IPS DF 4.7 (cell line): Measurements from ENCODE around the gene CARNS1.
"Not testable (repeated sequence)": the region's sequence is repeated elsewhere in the genome, so short reads cannot be mapped to it uniquely, and the experiment has no call there.

Experiments
- DNase-seq: peaks from one replicate; pipeline ENCODE4 v3.0.0-alpha.2; 2013; ENCODE audit warnings: low spot score; ENCODE audit errors: extremely low read depth

CARNS1 gene

GRCh38 chr11:67465189-67465510 is 49.7 kb downstream of the CARNS1 start:
- DNase-seq: no peak

- DNase-seq: not testable (repeated sequence)
Measured at GRCh38 chr11:67465530-67465929, 50.1 kb downstream of the CARNS1 start.

- DNase-seq: no peak
Measured at GRCh38 chr11:67466367-67466766, 50.9 kb downstream of the CARNS1 start.

- no peak for DNase-seq
Measured at GRCh38 chr11:67466962-67467771, 51.7 kb downstream of the CARNS1 start.

GRCh38 chr11:67468056-67468455 is 52.6 kb downstream of the CARNS1 start:
- no peak for DNase-seq

- no peak for DNase-seq
Measured at GRCh38 chr11:67468456-67468758, 52.9 kb downstream of the CARNS1 start.

GRCh38 chr11:67468759-67469507 is 53.5 kb downstream of the CARNS1 start, which contains the start of gene TMEM134:
TMEM134 (minus strand) TSS chr11:67469251; CDS start chr11:67469192, 59 bp downstream.
- DNase-seq: no peak

GRCh38 chr11:67469508-67469811 is 54.0 kb downstream of the CARNS1 start:
- no peak for DNase-seq

- DNase-seq: no peak
Measured at GRCh38 chr11:67470337-67471002, 55.0 kb downstream of the CARNS1 start.

GRCh38 chr11:67472882-67473281 is 57.4 kb downstream of the CARNS1 start:
- no peak for DNase-seq
